HG03045 (cell line): ENCODE measurements around the gene SPEF2.

Experiments used
- ATAC-seq: cut with Tn5 transposase; IDR thresholded peaks from one replicate; pipeline ENCODE4 v1.9.1; 2021; ENCODE audit warnings: mild to moderate bottlenecking, moderate library complexity; ENCODE audit not compliant: unreplicated experiment

The SPEF2 gene

GRCh38 chr5:35781181-35781790 lies 163.6 kb downstream of the SPEF2 start:
- ATAC-seq, result no peak

- no peak for ATAC-seq
Observed at GRCh38 chr5:35783551-35783950, 165.9 kb downstream of the SPEF2 start.

GRCh38 chr5:35785601-35786085 lies 168.0 kb downstream of the SPEF2 start:
- no peak for ATAC-seq

GRCh38 chr5:35788724-35789123 lies 171.1 kb downstream of the SPEF2 start:
- ATAC-seq, result no peak

GRCh38 chr5:35789732-35790456 lies 172.2 kb downstream of the SPEF2 start:
- ATAC-seq, result no peak

GRCh38 chr5:35790457-35790822 lies 172.8 kb downstream of the SPEF2 start:
- ATAC-seq, result no peak

GRCh38 chr5:35794328-35794619 lies 176.6 kb downstream of the SPEF2 start:
- no peak for ATAC-seq

- ATAC-seq, result no peak
Observed at GRCh38 chr5:35794684-35795375, 177.2 kb downstream of the SPEF2 start.

- ATAC-seq, result no peak
Observed at GRCh38 chr5:35799181-35799580, 181.5 kb downstream of the SPEF2 start.

- no peak for ATAC-seq
Observed at GRCh38 chr5:35799753-35800152, 182.1 kb downstream of the SPEF2 start.

GRCh38 chr5:35803191-35803651 lies 185.6 kb downstream of the SPEF2 start:
- ATAC-seq, result no peak

- no peak for ATAC-seq
Observed at GRCh38 chr5:35804201-35804653, 186.6 kb downstream of the SPEF2 start.

- no peak for ATAC-seq
Observed at GRCh38 chr5:35804841-35805240, 187.2 kb downstream of the SPEF2 start.

GRCh38 chr5:35810601-35811000 lies 192.9 kb downstream of the SPEF2 start:
- no peak for ATAC-seq

- ATAC-seq, result no peak
Observed at GRCh38 chr5:35811108-35811741, 193.6 kb downstream of the SPEF2 start.

- no peak for ATAC-seq
Observed at GRCh38 chr5:35813521-35813920, 195.9 kb downstream of the SPEF2 start.

GRCh38 chr5:35815089-35815936 lies 197.7 kb downstream of the SPEF2 start:
- ATAC-seq, result no peak

GRCh38 chr5:35816881-35817521 lies 199.3 kb downstream of the SPEF2 start:
- no peak for ATAC-seq

- no peak for ATAC-seq
Observed at GRCh38 chr5:35819026-35819425, 201.4 kb downstream of the SPEF2 start.

GRCh38 chr5:35819668-35820067 lies 202.0 kb downstream of the SPEF2 start:
- ATAC-seq, result no peak
